NB4 (cell line): ENCODE data around the gene FAM240A.
A peak's percentile ranks its signal among the peaks of the same experiment; 100 is the strongest.

ENCODE experiments used
- DNase-seq: peaks from one replicate; pipeline ENCODE4 v3.0.0; 2010; ENCODE audit warnings: low read depth
- H3K4me3 ChIP-seq: one replicate; pipeline ENCODE4 v1.5.1; 2011; ENCODE audit warnings: mild to moderate bottlenecking, low read depth, low read length, moderate library complexity
- MYC ChIP-seq: IDR thresholded peaks from 2 replicates; pipeline ENCODE4 v1.6.1; 2011; ENCODE audit warnings: low read depth, low read length
- POLR2A ChIP-seq: IDR thresholded peaks from 2 replicates; pipeline ENCODE4 v1.6.1; 2011; ENCODE audit warnings: mild to moderate bottlenecking; ENCODE audit not compliant: insufficient read length; ENCODE audit errors: extremely low read depth
- TF ChIP-seq, protein P1 (sequence below): IDR thresholded peaks from 2 replicates; pipeline ENCODE4 v1.6.1; 2011; ENCODE audit warnings: low read depth, low read length
- TF ChIP-seq, protein P2 (sequence below): IDR thresholded peaks from one replicate; pipeline ENCODE4 v1.5.1; 2012; ENCODE audit warnings: low read depth, low read length

Gene FAM240A

DNA sequence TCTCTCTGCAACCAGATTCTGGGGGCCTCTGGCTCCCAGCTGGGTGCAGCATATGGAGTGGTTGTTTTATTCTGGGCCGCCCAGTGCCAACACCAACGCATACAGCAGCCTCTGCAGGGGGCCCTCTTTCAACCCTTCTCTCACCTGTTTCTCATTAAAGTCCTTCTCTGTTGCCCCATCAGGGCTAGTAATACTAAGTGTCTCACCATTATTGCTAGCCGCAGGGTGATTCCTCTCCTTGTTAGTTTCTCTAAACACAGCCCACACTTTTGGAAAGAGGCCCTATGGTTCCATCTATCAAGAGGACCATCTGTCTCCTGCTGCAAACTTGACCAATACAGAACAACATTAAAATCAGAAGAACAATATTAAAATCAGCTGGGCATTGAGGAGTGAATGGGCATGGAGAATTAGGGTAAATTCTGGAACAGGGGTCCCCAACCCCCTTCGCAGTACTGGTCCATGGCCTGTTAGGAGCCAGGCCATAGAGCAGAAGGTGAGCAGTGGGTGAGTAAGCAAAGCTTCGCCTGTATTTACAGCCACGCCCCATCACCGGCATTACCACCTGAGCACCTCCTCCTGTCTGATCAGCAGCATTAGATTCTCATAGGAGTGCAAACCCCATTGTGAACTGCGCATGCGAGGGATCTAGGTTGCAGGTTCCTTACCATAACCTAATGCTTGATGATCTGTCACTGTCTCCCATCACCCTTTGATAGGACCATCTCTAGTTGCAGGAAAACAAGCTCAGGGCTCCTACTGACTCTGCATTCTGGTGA is 44.6 kb downstream of the FAM240A start:
- no peak for DNase-seq
- no peak for TF ChIP-seq POLR2A
- no peak for TF ChIP-seq MYC
- TF ChIP-seq, protein P1, sequence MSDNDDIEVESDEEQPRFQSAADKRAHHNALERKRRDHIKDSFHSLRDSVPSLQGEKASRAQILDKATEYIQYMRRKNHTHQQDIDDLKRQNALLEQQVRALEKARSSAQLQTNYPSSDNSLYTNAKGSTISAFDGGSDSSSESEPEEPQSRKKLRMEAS = no peak
- TF ChIP-seq, protein P2, sequence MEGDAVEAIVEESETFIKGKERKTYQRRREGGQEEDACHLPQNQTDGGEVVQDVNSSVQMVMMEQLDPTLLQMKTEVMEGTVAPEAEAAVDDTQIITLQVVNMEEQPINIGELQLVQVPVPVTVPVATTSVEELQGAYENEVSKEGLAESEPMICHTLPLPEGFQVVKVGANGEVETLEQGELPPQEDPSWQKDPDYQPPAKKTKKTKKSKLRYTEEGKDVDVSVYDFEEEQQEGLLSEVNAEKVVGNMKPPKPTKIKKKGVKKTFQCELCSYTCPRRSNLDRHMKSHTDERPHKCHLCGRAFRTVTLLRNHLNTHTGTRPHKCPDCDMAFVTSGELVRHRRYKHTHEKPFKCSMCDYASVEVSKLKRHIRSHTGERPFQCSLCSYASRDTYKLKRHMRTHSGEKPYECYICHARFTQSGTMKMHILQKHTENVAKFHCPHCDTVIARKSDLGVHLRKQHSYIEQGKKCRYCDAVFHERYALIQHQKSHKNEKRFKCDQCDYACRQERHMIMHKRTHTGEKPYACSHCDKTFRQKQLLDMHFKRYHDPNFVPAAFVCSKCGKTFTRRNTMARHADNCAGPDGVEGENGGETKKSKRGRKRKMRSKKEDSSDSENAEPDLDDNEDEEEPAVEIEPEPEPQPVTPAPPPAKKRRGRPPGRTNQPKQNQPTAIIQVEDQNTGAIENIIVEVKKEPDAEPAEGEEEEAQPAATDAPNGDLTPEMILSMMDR = no peak
- H3K4me3 ChIP-seq = no peak overlapping the region

DNA sequence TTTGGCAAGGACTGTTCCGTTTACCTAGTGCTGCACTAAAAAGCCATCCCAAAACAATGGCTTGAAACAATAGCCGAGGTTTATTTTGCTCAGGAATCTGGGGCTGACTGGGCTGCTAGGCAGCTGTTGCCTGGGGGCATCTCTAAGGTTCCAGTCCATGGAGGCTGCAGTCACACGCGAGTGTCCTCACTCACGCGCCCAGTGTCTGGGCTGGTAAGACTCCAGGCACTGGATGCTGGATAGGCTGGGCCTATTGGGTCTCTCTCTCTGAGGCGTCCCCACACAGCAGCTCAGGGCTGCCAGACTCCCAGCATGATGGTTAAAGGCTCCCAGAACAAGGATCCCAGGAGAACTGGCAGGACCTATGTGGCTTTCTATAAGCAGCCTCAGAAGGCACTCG is 47.0 kb downstream of the FAM240A start:
- TF ChIP-seq, protein P2 = no peak
- TF ChIP-seq MYC = no peak
- no peak for TF ChIP-seq POLR2A
- TF ChIP-seq, protein P1 = no peak
- DNase-seq = no peak
- H3K4me3 ChIP-seq = no peak overlapping the region

DNA sequence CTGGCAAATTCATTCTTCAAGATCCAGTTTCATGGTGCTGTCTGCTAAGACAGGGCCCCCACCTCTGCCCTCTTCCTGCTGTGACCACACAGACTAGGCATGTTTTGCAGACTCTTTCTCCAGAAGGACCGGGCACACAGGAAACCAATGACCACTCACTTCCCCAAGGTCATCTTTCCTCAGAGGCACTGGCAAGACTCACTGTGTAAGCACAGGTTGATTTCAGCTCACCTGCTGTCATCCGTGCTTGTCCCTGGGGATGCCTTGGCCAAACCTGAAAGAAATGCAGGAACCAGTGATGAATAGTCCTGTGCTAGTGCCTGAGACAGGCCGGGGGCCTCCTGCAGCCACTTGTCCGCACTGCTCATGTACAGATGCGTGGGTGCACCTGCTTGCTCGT is 47.7 kb downstream of the FAM240A start:
- H3K4me3 ChIP-seq = no peak overlapping the region
- TF ChIP-seq, protein P2 = no peak
- TF ChIP-seq, protein P1 = no peak
- TF ChIP-seq MYC = no peak
- no peak for TF ChIP-seq POLR2A
- no peak for DNase-seq

DNA sequence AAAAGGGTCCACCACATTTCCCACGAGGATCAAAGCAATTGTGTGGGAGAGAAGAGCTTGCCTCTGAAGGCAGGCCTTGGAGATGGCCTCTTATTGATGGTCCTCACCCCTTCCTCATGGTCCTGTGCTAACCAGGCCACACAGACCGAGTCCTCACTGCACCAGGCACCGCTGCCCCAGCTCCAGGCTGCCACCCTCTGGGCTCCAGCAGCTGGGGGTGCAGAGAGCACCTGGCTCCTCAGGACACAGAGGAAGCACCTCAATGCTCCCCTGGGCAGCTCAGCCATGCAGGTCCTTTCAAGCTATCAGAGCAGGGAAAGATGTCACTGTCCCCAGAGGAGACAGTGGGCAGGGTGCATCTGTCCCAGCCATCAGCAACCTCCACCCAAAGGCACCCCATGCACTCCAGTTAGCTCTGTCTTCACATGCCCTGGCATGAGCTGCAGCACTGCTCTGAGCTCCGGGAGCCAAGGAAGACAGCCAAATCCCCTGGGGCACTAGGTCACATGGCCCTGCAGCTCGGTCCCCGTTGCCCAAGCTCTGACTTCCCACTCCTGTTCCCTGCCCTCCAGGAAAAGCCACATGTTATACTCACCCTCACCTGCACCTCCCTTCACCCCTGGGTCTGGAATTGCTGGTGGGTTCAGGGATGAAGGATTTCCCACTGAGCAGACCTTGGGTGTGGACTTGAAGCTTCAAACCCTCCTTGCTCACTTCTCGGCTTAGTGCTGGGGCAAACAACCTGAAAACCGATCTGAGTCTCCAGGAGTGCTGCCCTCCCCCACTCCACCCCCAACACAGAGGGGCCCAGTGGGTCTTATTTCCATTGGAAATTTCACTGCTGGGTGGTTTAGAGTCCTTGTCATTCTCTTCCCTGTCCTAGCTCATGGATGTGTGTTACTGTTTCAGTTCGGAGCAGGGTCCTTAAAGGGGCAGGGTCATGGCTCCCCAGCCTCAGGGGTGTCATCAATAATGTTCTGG is 48.5 kb downstream of the FAM240A start:
- DNase-seq = peak; percentile 16
- TF ChIP-seq, protein P2 = no peak
- TF ChIP-seq, protein P1 = no peak
- no peak for TF ChIP-seq POLR2A
- TF ChIP-seq MYC = no peak
- H3K4me3 ChIP-seq = no peak overlapping the region

DNA sequence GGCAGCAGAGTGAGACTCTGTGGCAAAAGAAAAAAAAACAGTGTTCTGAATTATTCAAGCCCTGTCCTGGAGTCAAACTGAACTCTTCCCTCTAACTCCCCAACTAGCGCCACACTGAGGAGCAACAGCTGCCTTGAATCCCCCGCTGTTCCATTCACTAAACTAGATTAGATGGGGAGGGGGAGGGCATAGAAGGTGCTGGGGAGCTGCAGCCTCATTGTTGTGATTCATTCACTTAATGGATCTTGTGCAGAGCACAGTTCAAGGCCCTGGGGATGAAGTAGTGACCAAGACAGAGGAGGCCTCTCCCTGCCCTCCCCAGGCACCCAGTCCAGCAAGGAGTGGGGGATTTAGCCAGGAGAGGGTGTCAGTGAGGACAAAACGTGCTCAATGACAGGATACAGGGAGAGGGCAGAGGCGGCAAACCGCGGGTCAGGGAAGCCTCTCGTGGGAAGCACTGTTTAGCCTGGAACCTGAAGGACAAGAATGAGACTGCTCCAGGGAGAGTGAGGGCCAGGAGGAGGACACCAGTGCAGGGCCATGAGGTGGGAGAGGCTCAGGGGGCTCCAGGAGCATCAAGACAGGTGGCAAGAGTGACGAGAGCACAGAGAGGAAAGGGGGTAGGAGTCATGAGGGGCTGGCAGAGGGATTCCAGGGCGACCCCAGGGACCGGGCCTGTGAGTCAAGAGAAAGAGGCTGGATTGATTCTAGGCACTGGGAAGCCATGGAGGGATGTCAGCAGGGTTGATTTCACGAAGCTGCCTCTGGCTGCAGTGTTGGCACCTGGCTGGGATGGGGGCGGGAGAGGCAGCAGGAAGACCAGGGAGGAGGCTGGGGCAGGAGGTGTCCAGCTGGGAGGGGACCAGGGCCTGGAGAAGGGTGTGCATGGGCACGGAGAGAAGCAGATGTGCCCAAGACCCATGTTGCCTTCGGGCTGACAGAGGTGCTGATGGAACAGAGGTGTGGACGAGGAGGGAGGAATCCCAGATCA is 49.7 kb downstream of the FAM240A start:
- no peak overlapping the region for H3K4me3 ChIP-seq
- DNase-seq = no peak
- TF ChIP-seq MYC (no peak), POLR2A (no peak)
- TF ChIP-seq, protein P1 = no peak
- TF ChIP-seq, protein P2 = no peak
